HG02938 (cell line): Measurements from ENCODE around the gene NFIB.

Source experiments
- ATAC-seq: cut with Tn5 transposase; IDR thresholded peaks from one replicate; pipeline ENCODE4 v1.9.1; 2021; ENCODE audit warnings: mild to moderate bottlenecking, moderate library complexity; ENCODE audit not compliant: unreplicated experiment

NFIB gene

GRCh38 chr9:14249527-14249926, 64.4 kb downstream of the NFIB start:
- ATAC-seq, result no peak

DNA sequence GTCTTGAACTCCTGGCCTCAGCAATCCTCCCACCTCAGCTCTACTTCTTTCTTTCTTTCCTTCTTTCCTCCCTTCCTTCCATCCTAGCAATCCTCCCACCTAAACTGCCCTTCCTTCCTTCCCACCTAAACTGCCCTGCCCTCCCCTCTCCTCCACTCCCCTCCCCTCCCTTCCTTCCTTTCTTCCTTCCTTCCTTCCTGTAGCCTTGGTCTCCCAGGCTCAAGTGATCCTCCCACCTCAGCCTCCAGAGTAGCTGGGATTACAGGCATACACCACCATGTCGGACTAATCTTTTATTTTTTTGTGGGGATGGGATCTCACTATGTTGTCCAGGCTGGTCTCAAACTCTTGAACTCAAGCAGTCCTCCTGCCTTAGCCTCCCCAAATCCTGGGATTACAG, 65.8 kb downstream of the NFIB start:
- ATAC-seq, result no peak

DNA sequence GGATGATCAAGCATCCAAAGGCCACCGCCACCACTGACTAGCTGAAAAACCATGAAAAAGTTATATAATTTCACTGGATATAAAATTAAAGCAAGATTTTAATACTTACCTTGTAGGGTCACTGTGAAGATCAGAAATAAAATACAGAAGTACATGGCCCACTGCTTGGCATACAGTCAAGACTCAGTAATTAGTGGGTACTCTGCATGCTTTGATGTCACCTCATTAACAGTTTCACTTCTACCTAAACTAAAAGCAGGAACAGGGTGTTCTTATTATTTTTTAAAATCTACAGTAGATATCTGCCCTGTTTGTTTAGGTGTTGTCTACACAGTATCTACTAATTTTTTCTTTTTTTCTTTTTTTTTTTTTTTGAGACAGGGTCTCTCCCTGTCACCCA, 66.4 kb downstream of the NFIB start:
- ATAC-seq, result no peak

- no peak for ATAC-seq
Measured at GRCh38 chr9:14246951-14247350, 67.0 kb downstream of the NFIB start.

DNA sequence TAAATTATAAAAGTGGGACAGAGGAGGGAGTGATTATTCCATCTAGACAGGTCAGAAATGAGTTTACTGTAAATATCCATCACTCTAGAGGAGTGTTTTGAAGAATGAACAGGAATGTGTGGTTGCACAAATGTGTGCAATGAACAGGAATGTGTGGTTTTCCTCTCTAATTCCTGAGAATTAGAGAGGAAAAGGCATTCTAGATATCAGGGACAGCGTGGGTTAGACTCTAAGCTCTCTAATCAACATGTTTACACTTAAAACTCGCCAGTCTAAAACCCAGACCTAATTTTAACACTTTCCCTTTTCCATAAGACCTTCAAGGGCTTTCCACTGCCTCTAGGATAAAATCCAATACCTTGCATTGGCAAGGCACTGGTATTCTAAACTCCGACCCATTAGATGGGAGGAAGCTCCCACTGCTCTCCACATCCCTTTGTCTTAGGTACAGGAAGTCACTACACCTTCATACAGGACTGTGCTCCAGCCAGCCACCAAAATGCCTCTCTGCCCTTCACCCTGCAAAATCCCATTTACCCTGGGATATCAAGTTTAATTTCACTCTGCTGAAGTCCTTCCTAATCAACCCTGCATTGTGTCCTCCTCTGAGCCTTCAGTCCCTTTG, 67.9 kb downstream of the NFIB start:
- ATAC-seq, result no peak

DNA sequence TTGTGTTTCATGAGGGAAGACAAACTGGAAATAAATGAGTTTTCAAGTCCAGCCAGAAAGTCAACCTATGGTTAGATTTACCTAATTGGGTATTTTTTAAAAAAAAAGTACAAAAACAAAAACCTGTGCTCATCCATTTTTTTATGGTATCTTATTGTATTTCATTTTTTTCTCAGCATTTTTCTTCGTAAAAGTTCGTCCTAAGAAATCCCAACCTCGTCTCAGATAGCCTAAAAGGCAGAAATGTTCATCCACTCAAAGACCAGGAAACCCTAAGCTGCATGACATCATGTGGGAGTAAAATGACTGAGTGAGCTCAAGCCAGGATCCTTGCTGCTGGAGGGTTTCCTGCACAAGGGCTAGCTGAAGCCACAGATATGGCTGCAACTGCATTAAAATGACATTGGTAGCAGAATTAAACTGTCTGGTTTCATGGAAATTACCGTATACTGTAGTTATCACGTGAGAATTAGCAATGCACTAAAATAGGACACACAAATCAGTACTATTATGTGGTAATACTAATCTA, 70.4 kb downstream of the NFIB start:
- ATAC-seq, result no peak

- ATAC-seq, result no peak
Measured at GRCh38 chr9:14242150-14242805, 71.7 kb downstream of the NFIB start.

- ATAC-seq, result no peak
Measured at GRCh38 chr9:14240537-14240936, 73.4 kb downstream of the NFIB start.

DNA sequence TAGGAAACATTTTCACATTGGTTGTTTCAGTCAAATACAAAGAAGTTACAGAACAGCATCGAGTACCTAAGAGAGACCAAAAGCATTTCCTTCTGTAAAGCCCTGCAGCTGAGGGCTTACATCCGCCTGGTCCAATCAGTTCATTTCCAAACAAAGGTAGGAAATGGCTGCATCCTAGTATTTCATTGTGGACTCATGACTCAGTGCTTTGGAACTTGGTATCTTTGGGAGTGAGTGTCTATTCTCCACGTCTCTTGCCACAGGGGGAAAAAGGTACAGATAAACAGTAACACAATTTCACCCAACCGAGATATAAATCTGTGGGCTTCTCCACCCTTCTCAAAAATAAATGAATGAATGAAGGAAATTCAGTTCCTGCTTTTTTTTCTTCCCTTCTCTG, 75.4 kb downstream of the NFIB start:
- no peak for ATAC-seq

DNA sequence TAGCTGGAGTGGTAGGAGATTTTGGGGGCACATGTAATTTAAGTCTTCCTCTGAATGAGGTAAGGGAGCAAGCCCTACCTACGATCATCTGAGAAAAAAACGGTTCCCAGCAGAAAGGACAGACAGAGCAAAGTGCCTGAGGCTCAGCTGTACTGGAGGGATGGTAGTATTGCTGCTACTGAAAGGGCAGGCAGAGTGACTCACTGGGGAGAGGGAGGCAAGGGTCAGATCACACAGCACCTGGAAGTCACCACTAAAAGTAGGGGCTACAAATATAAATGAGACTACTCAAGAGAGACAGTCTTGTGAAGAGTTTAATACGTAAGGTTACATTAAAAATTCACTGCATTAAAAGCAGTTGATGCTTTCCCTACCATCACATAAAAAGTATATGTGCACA, 75.9 kb downstream of the NFIB start:
- ATAC-seq, result no peak

DNA sequence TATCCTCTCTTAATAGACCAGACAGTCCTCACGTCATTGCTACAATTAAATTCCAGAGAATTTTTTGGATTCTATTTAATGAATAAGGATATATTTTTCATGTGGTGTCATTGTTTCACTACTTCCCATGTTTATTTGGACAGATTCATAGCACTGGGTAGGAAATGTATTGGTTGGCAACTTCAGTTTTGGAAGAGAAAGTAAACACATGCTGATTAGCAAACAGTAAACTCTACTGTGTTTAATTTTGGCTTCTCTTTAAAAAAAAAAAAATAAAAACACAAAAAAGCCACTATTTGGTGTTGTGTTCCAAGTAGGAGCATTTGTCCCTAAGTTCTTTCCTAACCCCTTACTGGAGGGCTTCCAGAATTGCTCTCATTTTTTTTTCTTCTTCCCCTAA, 77.3 kb downstream of the NFIB start:
- ATAC-seq, result no peak

DNA sequence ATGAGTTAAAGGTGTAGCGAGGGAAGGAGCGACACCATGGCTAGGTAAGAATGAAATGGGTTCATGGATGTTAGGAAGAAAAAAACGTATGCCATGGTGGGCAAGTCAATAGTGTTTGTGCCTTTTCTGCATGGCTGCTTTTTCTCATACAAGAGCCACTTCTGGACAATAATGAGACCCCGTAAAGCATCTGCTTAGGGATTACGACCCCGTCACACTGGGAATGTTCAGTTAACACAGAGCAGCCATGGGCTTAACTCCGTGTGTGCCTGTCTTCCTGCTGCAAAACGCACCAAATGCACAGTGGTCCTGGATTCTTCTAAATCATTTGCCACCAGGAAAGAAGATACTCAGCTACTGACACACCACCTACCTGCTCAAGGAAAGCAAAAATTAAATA, 81.8 kb downstream of the NFIB start:
- no peak for ATAC-seq

GRCh38 chr9:14231196-14231990, 82.5 kb downstream of the NFIB start:
- no peak for ATAC-seq

GRCh38 chr9:14228602-14229001, 85.3 kb downstream of the NFIB start:
- ATAC-seq, result no peak

- no peak for ATAC-seq
Measured at GRCh38 chr9:14226855-14227532, 86.9 kb downstream of the NFIB start.

GRCh38 chr9:14223081-14223480, 90.9 kb downstream of the NFIB start:
- ATAC-seq, result no peak

DNA sequence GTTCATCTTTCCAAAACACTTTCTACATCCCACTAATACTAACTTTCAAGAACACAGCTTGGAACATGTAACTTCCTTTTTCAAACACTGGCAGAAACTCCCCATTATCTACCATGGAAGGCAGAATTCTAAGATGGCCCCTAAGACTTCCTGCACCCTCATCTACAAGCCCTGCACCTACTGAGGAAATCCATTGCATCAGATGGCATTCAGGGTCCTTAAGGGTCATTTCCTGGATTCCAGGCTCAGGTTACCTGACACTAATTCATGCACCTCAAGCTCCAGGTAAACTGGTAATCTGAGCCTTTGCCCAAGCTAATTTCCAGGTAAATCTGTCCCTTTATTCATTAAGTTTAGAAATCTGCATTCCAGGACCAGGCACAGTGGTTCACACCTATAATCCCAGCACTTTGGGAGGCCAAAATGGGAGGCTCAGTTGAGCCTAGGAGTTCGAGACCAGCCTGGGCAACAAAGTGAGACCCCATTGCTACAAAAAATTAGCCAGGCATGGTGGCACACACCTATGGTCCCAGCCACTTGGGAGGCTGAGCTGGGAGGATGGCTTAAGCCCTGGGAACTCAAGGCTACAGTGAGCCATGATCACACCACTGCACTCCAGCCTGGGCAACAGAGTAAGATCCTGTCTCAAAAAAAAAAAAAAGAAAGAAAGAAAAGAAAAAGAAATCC, 91.6 kb downstream of the NFIB start:
- no peak for ATAC-seq

- no peak for ATAC-seq
Measured at GRCh38 chr9:14221558-14221957, 92.4 kb downstream of the NFIB start.

DNA sequence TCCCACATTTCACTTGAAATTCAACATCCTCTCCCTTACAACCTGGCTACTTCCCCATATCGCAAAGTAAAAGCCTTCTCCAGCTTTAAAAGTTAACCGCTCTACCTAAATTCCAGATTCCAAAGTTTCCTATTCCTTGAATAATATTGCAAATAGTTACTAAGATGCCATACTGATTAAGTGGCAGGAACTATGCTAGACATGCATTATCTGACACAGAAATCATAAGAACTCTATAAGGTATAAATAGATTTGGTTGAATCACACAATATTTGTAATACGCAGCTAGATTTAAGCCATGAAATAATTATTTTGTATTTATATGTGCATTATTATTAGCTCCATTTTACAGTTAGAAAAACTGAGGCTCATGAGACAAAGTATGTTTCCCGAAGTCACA, 92.8 kb downstream of the NFIB start:
- ATAC-seq, result no peak

DNA sequence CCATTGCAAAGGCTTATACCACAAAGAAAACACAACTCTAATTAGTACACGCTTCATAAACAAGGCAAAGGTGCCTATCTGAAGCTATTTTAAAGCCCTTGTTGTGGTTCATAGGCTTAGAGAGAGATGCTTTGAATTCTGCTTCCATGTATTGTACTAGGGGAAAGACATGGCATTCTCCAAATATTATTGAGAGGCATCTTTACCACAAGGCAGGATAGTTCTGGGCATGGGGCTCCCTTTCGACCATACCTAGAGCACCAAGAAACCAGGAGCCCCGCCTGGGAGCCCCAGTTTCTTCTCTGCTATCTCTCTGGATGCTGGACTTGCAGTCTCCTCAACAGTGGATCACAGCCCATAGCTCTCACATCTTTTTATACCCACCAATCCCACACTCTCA, 93.7 kb downstream of the NFIB start:
- ATAC-seq, result no peak

DNA sequence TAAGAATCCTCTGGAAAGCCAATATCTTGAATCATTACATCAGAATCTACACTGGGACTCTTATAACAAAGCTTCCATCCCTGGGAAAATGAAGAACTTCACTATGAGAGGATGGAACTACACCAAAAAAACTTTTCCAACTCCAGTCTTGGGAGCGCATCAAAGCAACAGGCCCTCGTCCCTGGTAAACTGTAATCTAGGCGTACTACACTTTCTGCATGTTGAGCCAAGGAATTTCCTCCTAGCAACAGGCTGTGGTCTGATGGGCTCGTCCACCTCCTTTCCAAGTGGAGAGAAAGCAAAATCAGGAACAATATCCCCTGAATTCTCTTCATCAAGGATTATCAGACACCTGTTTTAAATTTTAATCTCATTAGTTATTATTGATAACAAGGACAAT, 94.1 kb downstream of the NFIB start:
- ATAC-seq, result no peak
